ENCODE measurements around the gene CERS2.

CERS2 gene

DNA sequence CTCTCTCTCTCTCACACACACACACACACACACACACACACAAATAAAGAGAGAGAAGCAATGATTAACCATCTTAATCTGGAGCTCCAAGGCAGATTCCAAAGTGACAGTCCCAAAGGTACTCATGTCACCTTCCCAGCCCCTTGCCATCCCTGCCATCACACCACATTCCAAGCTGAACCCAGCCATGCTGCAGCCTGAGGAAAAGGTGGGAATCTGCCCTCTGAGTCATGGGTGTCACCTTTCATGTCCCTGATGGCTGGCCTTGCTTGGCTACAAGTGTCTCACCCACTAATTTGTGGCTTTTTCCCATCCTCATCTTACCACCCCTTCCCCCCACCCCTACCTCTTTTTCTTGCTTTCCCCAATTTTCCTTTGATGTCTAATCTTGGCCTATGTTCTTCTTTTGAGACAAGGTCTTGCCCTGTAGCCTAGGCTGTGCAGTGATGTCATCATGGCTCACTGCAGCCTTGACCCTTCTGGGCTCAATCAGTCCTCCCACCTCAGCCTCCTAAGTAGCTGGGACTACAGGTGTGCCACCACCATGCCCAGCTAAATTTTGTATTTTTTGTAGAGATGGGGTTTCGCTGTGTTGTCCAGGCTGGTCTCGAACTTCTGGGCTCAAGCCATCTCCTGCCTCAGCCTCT lies 10.7 kb upstream of the CERS2 start:
- no peaks in the 10 kb centered on the region for H3K27me3 ChIP-seq (ENCODE audit: low read length)
- no peaks in the 10 kb centered on the region for H3K36me3 ChIP-seq (ENCODE audit: low read length)
- no peak overlapping the region for H3K4me3 ChIP-seq (ENCODE audit: insufficient read depth, low read length, poor library complexity, severe bottlenecking)
- H3K9me3 ChIP-seq (ENCODE audit: insufficient read depth, low read length): no peaks in the 10 kb centered on the region
- no peak overlapping the region for H3K4me2 ChIP-seq (ENCODE audit: low read depth, low read length, poor library complexity, severe bottlenecking)
- no peak overlapping the region for H3K27ac ChIP-seq (ENCODE audit: low read depth, low read length)
- H3K79me2 ChIP-seq (ENCODE audit: insufficient read depth, low read length): no peaks in the 10 kb centered on the region
- H4K20me1 ChIP-seq (ENCODE audit: low read depth, low read length): no peaks in the 10 kb centered on the region
- no peaks in the 10 kb centered on the region for H3F3A ChIP-seq (ENCODE audit: insufficient read depth)
- H2AFZ ChIP-seq (ENCODE audit: low read depth, low read length, severe bottlenecking): no peak overlapping the region
- H3K9ac ChIP-seq (ENCODE audit: low read length): no peak overlapping the region
- no peaks in the 10 kb centered on the region for H3K9me2 ChIP-seq (replicated peaks; ENCODE audit: insufficient read depth, low read length)
- TF ChIP-seq, protein P1, sequence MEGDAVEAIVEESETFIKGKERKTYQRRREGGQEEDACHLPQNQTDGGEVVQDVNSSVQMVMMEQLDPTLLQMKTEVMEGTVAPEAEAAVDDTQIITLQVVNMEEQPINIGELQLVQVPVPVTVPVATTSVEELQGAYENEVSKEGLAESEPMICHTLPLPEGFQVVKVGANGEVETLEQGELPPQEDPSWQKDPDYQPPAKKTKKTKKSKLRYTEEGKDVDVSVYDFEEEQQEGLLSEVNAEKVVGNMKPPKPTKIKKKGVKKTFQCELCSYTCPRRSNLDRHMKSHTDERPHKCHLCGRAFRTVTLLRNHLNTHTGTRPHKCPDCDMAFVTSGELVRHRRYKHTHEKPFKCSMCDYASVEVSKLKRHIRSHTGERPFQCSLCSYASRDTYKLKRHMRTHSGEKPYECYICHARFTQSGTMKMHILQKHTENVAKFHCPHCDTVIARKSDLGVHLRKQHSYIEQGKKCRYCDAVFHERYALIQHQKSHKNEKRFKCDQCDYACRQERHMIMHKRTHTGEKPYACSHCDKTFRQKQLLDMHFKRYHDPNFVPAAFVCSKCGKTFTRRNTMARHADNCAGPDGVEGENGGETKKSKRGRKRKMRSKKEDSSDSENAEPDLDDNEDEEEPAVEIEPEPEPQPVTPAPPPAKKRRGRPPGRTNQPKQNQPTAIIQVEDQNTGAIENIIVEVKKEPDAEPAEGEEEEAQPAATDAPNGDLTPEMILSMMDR (IDR thresholded peaks at IDR 0.05; ENCODE audit: insufficient read depth, low read length, poor library complexity, severe bottlenecking): no peak
- TF ChIP-seq EZH2phosphoT487 (conservative IDR thresholded peaks at IDR 0.05; ENCODE audit: low read length): no peak

DNA sequence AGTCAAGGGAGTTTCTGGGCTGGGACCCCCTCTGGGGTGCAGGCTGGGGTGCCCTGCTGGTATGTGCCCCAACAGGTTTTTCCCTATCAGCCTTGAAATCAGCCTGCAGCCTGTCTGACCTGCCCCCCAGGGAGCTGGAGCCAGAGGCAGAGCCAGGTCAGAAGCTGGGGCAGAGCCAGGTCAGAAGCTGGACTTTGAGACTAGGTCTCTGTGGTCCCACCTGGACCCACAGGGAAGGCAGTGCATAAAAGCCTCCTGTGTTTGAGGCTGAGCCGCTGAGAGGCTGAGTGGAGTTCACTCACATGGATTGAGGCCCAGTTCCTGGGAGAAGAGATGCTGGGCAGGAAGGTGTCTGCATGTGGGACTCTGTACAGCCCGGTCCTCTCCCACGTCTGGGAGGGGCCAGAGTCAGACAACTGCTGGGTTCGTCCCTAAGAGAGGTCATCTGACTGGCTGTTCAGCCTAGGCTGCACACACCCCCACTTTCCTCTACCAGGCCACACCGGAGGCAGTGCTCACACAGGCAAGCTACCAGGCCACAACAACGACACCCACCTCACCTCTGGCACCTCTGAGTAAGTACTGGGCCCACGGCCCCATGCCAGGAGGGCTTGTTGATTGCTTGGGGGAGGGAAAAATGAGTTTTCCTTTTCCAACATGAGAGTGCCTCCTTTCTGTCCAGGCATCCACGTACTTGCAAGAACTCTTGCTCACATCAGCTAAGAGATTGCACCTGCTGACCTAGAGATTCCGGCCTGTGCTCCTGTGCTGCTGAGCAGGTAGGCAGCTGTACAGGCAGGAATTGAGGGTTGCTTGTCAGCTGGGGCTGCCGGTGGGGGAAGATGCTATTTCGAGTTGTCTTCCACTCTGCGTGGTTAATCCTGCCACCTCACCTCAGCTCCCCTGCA lies 7.4 kb upstream of the CERS2 start, which contains the start of gene ANXA9:
TSS of gene ANXA9 (plus strand) at position 488 of the 908 bp plus-strand sequence. CDS start 814 bp downstream, outside the sequence.
- Histone ChIP-seq H3K27ac (ENCODE audit: low read depth, low read length) (no peak within 1 kb of the TSS), H2AFZ (ENCODE audit: low read depth, low read length, severe bottlenecking) (no peak within 1 kb of the TSS), H3F3A (ENCODE audit: insufficient read depth) (no peaks in the 10 kb centered on the region), H3K27me3 (ENCODE audit: low read length) (no peaks in the 10 kb centered on the region), H3K9me2 (replicated peaks; ENCODE audit: insufficient read depth, low read length) (no peaks in the 10 kb centered on the region), H4K20me1 (ENCODE audit: low read depth, low read length) (no peaks in the 10 kb centered on the region), H3K4me2 (ENCODE audit: low read depth, low read length, poor library complexity, severe bottlenecking) (no peak within 1 kb of the TSS), H3K9me3 (ENCODE audit: insufficient read depth, low read length) (no peaks in the 10 kb centered on the region), H3K4me3 (ENCODE audit: insufficient read depth, low read length, poor library complexity, severe bottlenecking) (no peak within 1 kb of the TSS), H3K79me2 (ENCODE audit: insufficient read depth, low read length) (no peaks in the 10 kb centered on the region), H3K9ac (ENCODE audit: low read length) (no peak within 1 kb of the TSS), H3K36me3 (ENCODE audit: low read length) (no peaks in the 10 kb centered on the region)
- TF ChIP-seq, protein P1 (IDR thresholded peaks at IDR 0.05; ENCODE audit: insufficient read depth, low read length, poor library complexity, severe bottlenecking): no peak
- no peak for TF ChIP-seq EZH2phosphoT487 (conservative IDR thresholded peaks at IDR 0.05; ENCODE audit: low read length)

DNA sequence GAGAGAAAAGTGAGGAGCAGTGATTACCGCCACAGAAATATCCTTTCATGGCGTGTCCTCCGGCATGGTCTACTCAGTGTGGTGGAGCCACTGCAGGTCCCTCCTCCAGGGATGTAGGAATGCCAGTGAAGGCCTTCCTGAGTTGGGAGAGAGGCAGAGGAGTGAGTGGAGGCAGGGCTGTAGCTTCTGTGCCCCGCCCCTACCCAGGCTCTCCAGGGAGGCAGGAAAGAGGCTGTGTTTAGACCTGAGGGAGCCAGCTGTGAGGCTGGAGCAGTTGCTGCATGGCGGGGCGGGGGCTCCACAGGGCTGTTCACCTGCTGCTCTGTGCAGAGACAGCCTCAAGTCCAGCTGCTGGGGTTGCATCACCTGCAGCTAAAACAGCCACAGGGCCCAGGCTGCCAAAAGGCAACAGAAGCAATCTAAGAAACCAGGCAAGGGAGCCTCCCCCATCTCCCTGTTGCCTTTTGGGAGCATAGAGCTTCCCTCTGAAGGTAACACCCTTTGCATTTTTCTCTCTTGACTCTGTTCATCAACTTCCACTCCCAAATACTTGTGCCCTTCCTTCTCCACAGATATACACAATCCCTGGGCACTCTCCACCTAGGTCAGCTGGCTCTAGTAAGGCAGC lies 6.7 kb upstream of the CERS2 start:
- no peak overlapping the region for H3K27ac ChIP-seq (ENCODE audit: low read depth, low read length)
- no peak overlapping the region for H3K4me2 ChIP-seq (ENCODE audit: low read depth, low read length, poor library complexity, severe bottlenecking)
- no peaks in the 10 kb centered on the region for H4K20me1 ChIP-seq (ENCODE audit: low read depth, low read length)
- H2AFZ ChIP-seq (ENCODE audit: low read depth, low read length, severe bottlenecking): no peak overlapping the region
- TF ChIP-seq EZH2phosphoT487 (conservative IDR thresholded peaks at IDR 0.05; ENCODE audit: low read length): no peak
- TF ChIP-seq, protein P1 (IDR thresholded peaks at IDR 0.05; ENCODE audit: insufficient read depth, low read length, poor library complexity, severe bottlenecking): no peak
- H3K36me3 ChIP-seq (ENCODE audit: low read length): no peaks in the 10 kb centered on the region
- no peaks in the 10 kb centered on the region for H3K9me2 ChIP-seq (replicated peaks; ENCODE audit: insufficient read depth, low read length)
- no peaks in the 10 kb centered on the region for H3K27me3 ChIP-seq (ENCODE audit: low read length)
- H3F3A ChIP-seq (ENCODE audit: insufficient read depth): no peaks in the 10 kb centered on the region
- no peaks in the 10 kb centered on the region for H3K79me2 ChIP-seq (ENCODE audit: insufficient read depth, low read length)
- no peaks in the 10 kb centered on the region for H3K9me3 ChIP-seq (ENCODE audit: insufficient read depth, low read length)
- H3K9ac ChIP-seq (ENCODE audit: low read length): no peak overlapping the region
- no peak overlapping the region for H3K4me3 ChIP-seq (ENCODE audit: insufficient read depth, low read length, poor library complexity, severe bottlenecking)
